WTC11 (cell line): ENCODE data around the gene IL7R. TPM values are rescaled to one million over a fixed set of nuclear protein-coding genes. Genes with fewer than 3 reads are reported as not detected.

Experiments
- ATAC-seq: fragments of 200-7000 bp; cut with Tn5 transposase; 2 replicates; pipeline ENCODE4 v1.10.0; 2021; ENCODE audit warnings: mild to moderate bottlenecking, moderate library complexity
- CTCF ChIA-PET: fragments of 300-600 bp; sonication (Branson Sonifier 250); formaldehyde crosslinking; loops from one replicate; lab custom pipeline; 2021; ENCODE audit warnings: antibody characterized with exemption; lab: Charles Lee
- POLR2A ChIA-PET: fragments of 350-600 bp; sonication (Branson Sonifier 250); formaldehyde crosslinking; loops from one replicate; lab custom pipeline; 2021; ENCODE audit warnings: antibody characterized with exemption; lab: Charles Lee
- DNase-seq: peaks from one replicate; pipeline ENCODE4 v3.0.0; 2021; ENCODE audit warnings: low spot score
- H3K27ac Mint-ChIP-seq: 2 replicates; pipeline ENCODE4 v1.8.0; 2021; ENCODE audit warnings: mixed read lengths
- H3K27me3 Mint-ChIP-seq: 2 replicates; pipeline ENCODE4 v1.8.0; 2021; ENCODE audit warnings: low read depth, mild to moderate bottlenecking, moderate library complexity, mixed read lengths
- H3K36me3 Mint-ChIP-seq: 2 replicates; pipeline ENCODE4 v1.8.0; 2021; ENCODE audit warnings: mixed read lengths
- H3K4me1 Mint-ChIP-seq: 2 replicates; pipeline ENCODE4 v1.8.0; 2022; ENCODE audit warnings: mixed read lengths
- H3K4me3 Mint-ChIP-seq: 2 replicates; pipeline ENCODE4 v1.8.0; 2021; ENCODE audit warnings: mild to moderate bottlenecking, moderate library complexity, mixed read lengths
- H3K9me3 Mint-ChIP-seq: 2 replicates; pipeline ENCODE4 v1.8.0; 2021; ENCODE audit warnings: mixed read lengths
- GTF2I ChIP-seq: fragments of 250-450 bp; sonication (Bioruptor Pico); conservative IDR thresholded peaks from 2 replicates; pipeline ENCODE4 v1.4.0; 2021; ENCODE audit warnings: mild to moderate bottlenecking
- JAZF1 ChIP-seq: fragments of 250-450 bp; sonication (Bioruptor Pico); IDR thresholded peaks from 2 replicates; pipeline ENCODE4 v1.9.0; 2021; ENCODE audit warnings: moderate library complexity, mild to moderate bottlenecking, inconsistent platforms
- MYBL2 ChIP-seq: sonication (generic); formaldehyde crosslinking; IDR thresholded peaks from 2 replicates; pipeline ENCODE4 v1.8.1; 2023; ENCODE audit warnings: mild to moderate bottlenecking, moderate library complexity, missing genetic modification reagents
- RORB ChIP-seq: fragments of 250-450 bp; sonication (Bioruptor Pico); IDR thresholded peaks from 2 replicates; pipeline ENCODE4 v1.9.0; 2021; ENCODE audit warnings: mild to moderate bottlenecking
- SMAD3 ChIP-seq: sonication (generic); formaldehyde crosslinking; IDR thresholded peaks from 2 replicates; pipeline ENCODE4 v1.8.0; 2022; ENCODE audit warnings: missing genetic modification reagents, mild to moderate bottlenecking, borderline replicate concordance
- SMAD4 ChIP-seq: sonication (generic); formaldehyde crosslinking; IDR thresholded peaks from 2 replicates; pipeline ENCODE4 v1.8.0; 2022; ENCODE audit warnings: mild to moderate bottlenecking, missing genetic modification reagents
- TCF7 ChIP-seq: sonication (generic); formaldehyde crosslinking; IDR thresholded peaks from 2 replicates; pipeline ENCODE4 v1.8.0; 2022; ENCODE audit warnings: mild to moderate bottlenecking, low read depth, missing genetic modification reagents, moderate library complexity
- TP53 ChIP-seq: sonication (generic); formaldehyde crosslinking; IDR thresholded peaks from 2 replicates; pipeline ENCODE4 v1.8.1; 2023; ENCODE audit warnings: mild to moderate bottlenecking, missing genetic modification reagents
- total RNA-seq: library from RNA; stranded (reverse); gene quantifications from 3 replicates; pipeline ENCODE4 v1.2.3, GENCODE V29; 2021
- TF ChIP-seq, protein P1 (sequence below): fragments of 250-450 bp; sonication (Bioruptor Pico); IDR thresholded peaks from 2 replicates; pipeline ENCODE4 v2.1.2; 2022; ENCODE audit warnings: mild to moderate bottlenecking, moderate library complexity
- TF ChIP-seq, protein P2 (sequence below): fragments of 250-450 bp; sonication (Bioruptor Pico); IDR thresholded peaks from 2 replicates; pipeline ENCODE4 v1.8.0; 2021; ENCODE audit warnings: mild to moderate bottlenecking
- TF ChIP-seq, protein P3 (sequence below): sonication (generic); formaldehyde crosslinking; IDR thresholded peaks from 2 replicates; pipeline ENCODE4 v1.8.0; 2023; ENCODE audit warnings: mild to moderate bottlenecking, missing genetic modification reagents
- TF ChIP-seq, protein P4 (sequence below): sonication (generic); formaldehyde crosslinking; IDR thresholded peaks from 2 replicates; pipeline ENCODE4 v1.8.0; 2022; ENCODE audit warnings: missing genetic modification reagents
- TF ChIP-seq, protein P5 (sequence below): sonication (generic); formaldehyde crosslinking; IDR thresholded peaks from 2 replicates; pipeline ENCODE4 v1.8.1; 2022; ENCODE audit warnings: low read depth, missing genetic modification reagents, borderline replicate concordance
- TF ChIP-seq, protein P6 (sequence below): sonication (generic); formaldehyde crosslinking; IDR thresholded peaks from 2 replicates; pipeline ENCODE4 v1.8.1; 2023; ENCODE audit warnings: mild to moderate bottlenecking, missing genetic modification reagents, moderate library complexity
- TF ChIP-seq, protein P7 (sequence below): fragments of 250-450 bp; sonication (Bioruptor Pico); IDR thresholded peaks from 2 replicates; pipeline ENCODE4 v1.9.0; 2021; ENCODE audit warnings: mild to moderate bottlenecking, borderline replicate concordance

The IL7R gene
- total RNA-seq, 1 experiment from 2014 or later, result 0.57 TPM

DNA sequence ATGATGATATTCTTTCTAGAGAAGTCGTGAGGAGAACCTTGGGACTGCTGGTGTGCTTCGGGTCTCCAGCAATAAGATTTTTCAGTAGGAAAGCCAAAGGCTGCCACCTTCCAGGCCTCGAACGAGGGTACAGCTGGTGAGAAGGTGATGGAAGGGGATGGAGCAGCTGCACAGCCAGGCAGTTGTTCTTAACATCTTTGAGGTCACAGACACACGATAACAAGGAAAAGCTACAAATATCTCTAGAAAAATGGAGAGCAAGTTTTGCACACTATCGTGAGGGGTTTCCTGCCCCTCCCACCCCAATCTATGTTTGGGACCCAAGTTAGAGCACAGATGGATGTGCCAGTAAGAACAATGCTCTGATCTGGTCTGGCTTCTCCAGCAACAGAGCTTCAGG is 6.8 kb upstream of the IL7R start:
- TF ChIP-seq, protein P1, sequence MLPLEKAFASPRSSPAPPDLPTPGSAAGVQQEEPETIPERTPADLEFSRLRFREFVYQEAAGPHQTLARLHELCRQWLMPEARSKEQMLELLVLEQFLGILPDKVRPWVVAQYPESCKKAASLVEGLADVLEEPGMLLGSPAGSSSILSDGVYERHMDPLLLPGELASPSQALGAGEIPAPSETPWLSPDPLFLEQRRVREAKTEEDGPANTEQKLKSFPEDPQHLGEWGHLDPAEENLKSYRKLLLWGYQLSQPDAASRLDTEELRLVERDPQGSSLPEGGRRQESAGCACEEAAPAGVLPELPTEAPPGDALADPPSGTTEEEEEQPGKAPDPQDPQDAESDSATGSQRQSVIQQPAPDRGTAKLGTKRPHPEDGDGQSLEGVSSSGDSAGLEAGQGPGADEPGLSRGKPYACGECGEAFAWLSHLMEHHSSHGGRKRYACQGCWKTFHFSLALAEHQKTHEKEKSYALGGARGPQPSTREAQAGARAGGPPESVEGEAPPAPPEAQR, result no peak
- no peak for TF ChIP-seq TP53 (CRISPR knock-in tag)
- TF ChIP-seq MYBL2 (CRISPR knock-in tag), result no peak
- TF ChIP-seq JAZF1 (CRISPR knock-in tag), result no peak
- TF ChIP-seq, protein P2, sequence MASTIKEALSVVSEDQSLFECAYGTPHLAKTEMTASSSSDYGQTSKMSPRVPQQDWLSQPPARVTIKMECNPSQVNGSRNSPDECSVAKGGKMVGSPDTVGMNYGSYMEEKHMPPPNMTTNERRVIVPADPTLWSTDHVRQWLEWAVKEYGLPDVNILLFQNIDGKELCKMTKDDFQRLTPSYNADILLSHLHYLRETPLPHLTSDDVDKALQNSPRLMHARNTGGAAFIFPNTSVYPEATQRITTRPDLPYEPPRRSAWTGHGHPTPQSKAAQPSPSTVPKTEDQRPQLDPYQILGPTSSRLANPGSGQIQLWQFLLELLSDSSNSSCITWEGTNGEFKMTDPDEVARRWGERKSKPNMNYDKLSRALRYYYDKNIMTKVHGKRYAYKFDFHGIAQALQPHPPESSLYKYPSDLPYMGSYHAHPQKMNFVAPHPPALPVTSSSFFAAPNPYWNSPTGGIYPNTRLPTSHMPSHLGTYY (CRISPR knock-in tag), result no peak
- no peak for TF ChIP-seq RORB (CRISPR knock-in tag)
- TF ChIP-seq SMAD3 (CRISPR knock-in tag), result no peak
- TF ChIP-seq, protein P3, sequence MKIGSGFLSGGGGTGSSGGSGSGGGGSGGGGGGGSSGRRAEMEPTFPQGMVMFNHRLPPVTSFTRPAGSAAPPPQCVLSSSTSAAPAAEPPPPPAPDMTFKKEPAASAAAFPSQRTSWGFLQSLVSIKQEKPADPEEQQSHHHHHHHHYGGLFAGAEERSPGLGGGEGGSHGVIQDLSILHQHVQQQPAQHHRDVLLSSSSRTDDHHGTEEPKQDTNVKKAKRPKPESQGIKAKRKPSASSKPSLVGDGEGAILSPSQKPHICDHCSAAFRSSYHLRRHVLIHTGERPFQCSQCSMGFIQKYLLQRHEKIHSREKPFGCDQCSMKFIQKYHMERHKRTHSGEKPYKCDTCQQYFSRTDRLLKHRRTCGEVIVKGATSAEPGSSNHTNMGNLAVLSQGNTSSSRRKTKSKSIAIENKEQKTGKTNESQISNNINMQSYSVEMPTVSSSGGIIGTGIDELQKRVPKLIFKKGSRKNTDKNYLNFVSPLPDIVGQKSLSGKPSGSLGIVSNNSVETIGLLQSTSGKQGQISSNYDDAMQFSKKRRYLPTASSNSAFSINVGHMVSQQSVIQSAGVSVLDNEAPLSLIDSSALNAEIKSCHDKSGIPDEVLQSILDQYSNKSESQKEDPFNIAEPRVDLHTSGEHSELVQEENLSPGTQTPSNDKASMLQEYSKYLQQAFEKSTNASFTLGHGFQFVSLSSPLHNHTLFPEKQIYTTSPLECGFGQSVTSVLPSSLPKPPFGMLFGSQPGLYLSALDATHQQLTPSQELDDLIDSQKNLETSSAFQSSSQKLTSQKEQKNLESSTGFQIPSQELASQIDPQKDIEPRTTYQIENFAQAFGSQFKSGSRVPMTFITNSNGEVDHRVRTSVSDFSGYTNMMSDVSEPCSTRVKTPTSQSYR (CRISPR knock-in tag), result no peak
- TF ChIP-seq TCF7 (CRISPR knock-in tag), result no peak
- TF ChIP-seq, protein P4, sequence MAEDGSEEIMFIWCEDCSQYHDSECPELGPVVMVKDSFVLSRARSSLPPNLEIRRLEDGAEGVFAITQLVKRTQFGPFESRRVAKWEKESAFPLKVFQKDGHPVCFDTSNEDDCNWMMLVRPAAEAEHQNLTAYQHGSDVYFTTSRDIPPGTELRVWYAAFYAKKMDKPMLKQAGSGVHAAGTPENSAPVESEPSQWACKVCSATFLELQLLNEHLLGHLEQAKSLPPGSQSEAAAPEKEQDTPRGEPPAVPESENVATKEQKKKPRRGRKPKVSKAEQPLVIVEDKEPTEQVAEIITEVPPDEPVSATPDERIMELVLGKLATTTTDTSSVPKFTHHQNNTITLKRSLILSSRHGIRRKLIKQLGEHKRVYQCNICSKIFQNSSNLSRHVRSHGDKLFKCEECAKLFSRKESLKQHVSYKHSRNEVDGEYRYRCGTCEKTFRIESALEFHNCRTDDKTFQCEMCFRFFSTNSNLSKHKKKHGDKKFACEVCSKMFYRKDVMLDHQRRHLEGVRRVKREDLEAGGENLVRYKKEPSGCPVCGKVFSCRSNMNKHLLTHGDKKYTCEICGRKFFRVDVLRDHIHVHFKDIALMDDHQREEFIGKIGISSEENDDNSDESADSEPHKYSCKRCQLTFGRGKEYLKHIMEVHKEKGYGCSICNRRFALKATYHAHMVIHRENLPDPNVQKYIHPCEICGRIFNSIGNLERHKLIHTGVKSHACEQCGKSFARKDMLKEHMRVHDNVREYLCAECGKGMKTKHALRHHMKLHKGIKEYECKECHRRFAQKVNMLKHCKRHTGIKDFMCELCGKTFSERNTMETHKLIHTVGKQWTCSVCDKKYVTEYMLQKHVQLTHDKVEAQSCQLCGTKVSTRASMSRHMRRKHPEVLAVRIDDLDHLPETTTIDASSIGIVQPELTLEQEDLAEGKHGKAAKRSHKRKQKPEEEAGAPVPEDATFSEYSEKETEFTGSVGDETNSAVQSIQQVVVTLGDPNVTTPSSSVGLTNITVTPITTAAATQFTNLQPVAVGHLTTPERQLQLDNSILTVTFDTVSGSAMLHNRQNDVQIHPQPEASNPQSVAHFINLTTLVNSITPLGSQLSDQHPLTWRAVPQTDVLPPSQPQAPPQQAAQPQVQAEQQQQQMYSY, result no peak
- Mint-ChIP-seq H3K4me1 (peaks cover 7% of the 10 kb centered on the region), H3K9me3 (peaks cover 35% of the 10 kb centered on the region), H3K4me3 (no peak overlapping the region), H3K36me3 (peaks cover 29% of the 10 kb centered on the region), H3K27ac (no peak overlapping the region), H3K27me3 (peaks cover 2% of the 10 kb centered on the region; the same call in 1 of the 2 replicates)
- DNase-seq (no peak), ATAC-seq (no peak)
- POLR2A ChIA-PET, result no interaction called here
- CTCF ChIA-PET, result no interaction called here

DNA sequence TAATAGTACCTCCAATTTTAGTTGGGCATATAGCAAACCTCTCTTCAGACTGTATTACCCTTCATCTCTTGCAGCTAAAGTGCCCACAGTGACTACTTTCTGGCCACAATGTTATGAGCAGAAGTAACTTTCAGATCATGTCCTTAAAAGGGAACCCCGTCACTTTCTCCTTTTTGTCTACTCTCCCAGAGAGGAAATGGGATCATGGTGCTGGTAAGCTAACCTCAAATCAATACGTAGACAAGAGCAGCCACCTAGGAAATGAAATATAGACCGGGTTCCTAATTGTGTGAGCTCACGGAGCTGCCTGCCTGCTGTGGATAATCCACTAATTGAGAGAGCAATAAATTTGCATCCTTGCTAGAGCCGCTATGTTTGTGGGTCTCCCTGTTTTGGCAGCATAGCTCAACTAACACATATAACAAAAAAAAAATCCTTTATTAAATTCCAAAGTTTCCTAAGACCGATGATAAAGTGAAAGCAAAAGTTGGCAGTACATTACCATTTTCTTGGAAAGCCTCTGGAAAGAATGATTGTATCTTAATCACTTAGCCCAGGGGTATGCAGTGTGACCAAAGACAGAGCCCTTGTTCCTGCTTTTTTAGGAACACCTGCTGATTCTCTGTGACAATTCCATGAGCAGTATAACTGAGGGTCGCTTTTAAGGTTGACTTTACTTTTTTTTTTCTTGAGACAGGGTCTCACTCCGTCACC is 5.6 kb upstream of the IL7R start:
- ChIA-PET POLR2A (no interaction called here), CTCF (no interaction called here)
- no peak for DNase-seq
- peaks cover 7% of the 10 kb centered on the region for H3K4me1 Mint-ChIP-seq
- peaks cover 16% of the 10 kb centered on the region for H3K36me3 Mint-ChIP-seq
- no peak overlapping the region for H3K27ac Mint-ChIP-seq
- peaks cover under 1% of the 10 kb centered on the region; the same call in 1 of the 2 replicates for H3K27me3 Mint-ChIP-seq
- no peak overlapping the region for H3K4me3 Mint-ChIP-seq
- H3K9me3 Mint-ChIP-seq, result peaks cover 23% of the 10 kb centered on the region
- no peak for ATAC-seq
- TF ChIP-seq, protein P5, sequence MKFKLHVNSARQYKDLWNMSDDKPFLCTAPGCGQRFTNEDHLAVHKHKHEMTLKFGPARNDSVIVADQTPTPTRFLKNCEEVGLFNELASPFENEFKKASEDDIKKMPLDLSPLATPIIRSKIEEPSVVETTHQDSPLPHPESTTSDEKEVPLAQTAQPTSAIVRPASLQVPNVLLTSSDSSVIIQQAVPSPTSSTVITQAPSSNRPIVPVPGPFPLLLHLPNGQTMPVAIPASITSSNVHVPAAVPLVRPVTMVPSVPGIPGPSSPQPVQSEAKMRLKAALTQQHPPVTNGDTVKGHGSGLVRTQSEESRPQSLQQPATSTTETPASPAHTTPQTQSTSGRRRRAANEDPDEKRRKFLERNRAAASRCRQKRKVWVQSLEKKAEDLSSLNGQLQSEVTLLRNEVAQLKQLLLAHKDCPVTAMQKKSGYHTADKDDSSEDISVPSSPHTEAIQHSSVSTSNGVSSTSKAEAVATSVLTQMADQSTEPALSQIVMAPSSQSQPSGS (CRISPR knock-in tag), result no peak
- TF ChIP-seq, protein P6, sequence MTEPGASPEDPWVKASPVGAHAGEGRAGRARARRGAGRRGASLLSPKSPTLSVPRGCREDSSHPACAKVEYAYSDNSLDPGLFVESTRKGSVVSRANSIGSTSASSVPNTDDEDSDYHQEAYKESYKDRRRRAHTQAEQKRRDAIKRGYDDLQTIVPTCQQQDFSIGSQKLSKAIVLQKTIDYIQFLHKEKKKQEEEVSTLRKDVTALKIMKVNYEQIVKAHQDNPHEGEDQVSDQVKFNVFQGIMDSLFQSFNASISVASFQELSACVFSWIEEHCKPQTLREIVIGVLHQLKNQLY, result no peak
- TF ChIP-seq SMAD4 (CRISPR knock-in tag) (no peak), GTF2I (no peak), MYBL2 (CRISPR knock-in tag) (no peak)
- TF ChIP-seq, protein P7, sequence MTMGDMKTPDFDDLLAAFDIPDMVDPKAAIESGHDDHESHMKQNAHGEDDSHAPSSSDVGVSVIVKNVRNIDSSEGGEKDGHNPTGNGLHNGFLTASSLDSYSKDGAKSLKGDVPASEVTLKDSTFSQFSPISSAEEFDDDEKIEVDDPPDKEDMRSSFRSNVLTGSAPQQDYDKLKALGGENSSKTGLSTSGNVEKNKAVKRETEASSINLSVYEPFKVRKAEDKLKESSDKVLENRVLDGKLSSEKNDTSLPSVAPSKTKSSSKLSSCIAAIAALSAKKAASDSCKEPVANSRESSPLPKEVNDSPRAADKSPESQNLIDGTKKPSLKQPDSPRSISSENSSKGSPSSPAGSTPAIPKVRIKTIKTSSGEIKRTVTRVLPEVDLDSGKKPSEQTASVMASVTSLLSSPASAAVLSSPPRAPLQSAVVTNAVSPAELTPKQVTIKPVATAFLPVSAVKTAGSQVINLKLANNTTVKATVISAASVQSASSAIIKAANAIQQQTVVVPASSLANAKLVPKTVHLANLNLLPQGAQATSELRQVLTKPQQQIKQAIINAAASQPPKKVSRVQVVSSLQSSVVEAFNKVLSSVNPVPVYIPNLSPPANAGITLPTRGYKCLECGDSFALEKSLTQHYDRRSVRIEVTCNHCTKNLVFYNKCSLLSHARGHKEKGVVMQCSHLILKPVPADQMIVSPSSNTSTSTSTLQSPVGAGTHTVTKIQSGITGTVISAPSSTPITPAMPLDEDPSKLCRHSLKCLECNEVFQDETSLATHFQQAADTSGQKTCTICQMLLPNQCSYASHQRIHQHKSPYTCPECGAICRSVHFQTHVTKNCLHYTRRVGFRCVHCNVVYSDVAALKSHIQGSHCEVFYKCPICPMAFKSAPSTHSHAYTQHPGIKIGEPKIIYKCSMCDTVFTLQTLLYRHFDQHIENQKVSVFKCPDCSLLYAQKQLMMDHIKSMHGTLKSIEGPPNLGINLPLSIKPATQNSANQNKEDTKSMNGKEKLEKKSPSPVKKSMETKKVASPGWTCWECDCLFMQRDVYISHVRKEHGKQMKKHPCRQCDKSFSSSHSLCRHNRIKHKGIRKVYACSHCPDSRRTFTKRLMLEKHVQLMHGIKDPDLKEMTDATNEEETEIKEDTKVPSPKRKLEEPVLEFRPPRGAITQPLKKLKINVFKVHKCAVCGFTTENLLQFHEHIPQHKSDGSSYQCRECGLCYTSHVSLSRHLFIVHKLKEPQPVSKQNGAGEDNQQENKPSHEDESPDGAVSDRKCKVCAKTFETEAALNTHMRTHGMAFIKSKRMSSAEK (CRISPR knock-in tag), result no peak
